K562 (cell line): ENCODE data around the gene NRN1. TPM values are rescaled to one million over a fixed set of nuclear protein-coding genes. Genes with fewer than 3 reads are reported as not detected.
"Not testable (repeated sequence)": the region's sequence is repeated elsewhere in the genome, so short reads cannot be mapped to it uniquely, and the experiment has no call there.

ENCODE experiments used
- ATAC-seq: fragments of 200-7000 bp; cut with Tn5 transposase; 3 replicates; pipeline ENCODE4 v1.9.1; 2020; ENCODE audit warnings: moderate library complexity
- BruUV-seq: library from RNA; stranded (reverse); fragments of 400-500 nt; replicated peaks from 2 replicates; lab custom pipeline; 2021; lab: Mats Ljungman, UMichigan
- CTCF ChIA-PET: fragments of 300-600 bp; formaldehyde crosslinking; extraction: SDS; loops from one replicate; lab custom pipeline; 2021; ENCODE audit warnings: low intra/inter-chr PET ratio; lab: Yijun Ruan, JAX
- POLR2A ChIA-PET: fragments of 300-600, 350-650 bp; sonication (Branson Sonifier 250); formaldehyde crosslinking; extraction: SDS; loops from one replicate; lab custom pipeline; 2021; ENCODE audit warnings: antibody characterized with exemption, inconsistent platforms; lab: Yijun Ruan, JAX
- DNase-seq, 4 experiments: peaks; one replicate each; pipeline versions ENCODE4 v3.0.0 to v3.0.0-alpha.2; 2011 to 2018; ENCODE audit warnings: low spot score in 3 of 4, mixed read lengths in 3 of 4; ENCODE audit errors: extremely low read depth in 1 of 4
- FAIRE-seq: peaks from 2 replicates; lab custom pipeline; 2011; peaks lifted over from hg19 to GRCh38; lab: Jason Lieb, UNC
- H2AFZ ChIP-seq: 2 replicates; pipeline ENCODE4 v1.6.0; 2011; ENCODE audit warnings: low read depth, low read length, control low read depth, inconsistent platforms
- H3K27ac ChIP-seq: fragments of 200-600 bp; 3 replicates; pipeline ENCODE4 v1.8.0; 2011; ENCODE audit warnings: low read depth, mild to moderate bottlenecking, control low read depth, inconsistent platforms, low read length, moderate library complexity, mixed read lengths; ENCODE audit errors: extremely low read depth
- H3K27me3 ChIP-seq, 2 experiments: fragments of 300-600 bp in 1 of 2; 2 replicates in 1 of 2; 3 replicates in 1 of 2; pipeline versions ENCODE4 v1.6.0 to v1.8.0; 2011; ENCODE audit warnings: inconsistent platforms in 2 of 2, low read length in 2 of 2, mild to moderate bottlenecking in 1 of 2, mixed read lengths in 1 of 2, moderate library complexity in 1 of 2; ENCODE audit not compliant: control insufficient read depth in 2 of 2, insufficient read depth in 2 of 2
- H3K36me3 ChIP-seq: fragments of 300-600 bp; 3 replicates; pipeline ENCODE4 v1.8.0; 2011; ENCODE audit warnings: mild to moderate bottlenecking, low read length, inconsistent platforms; ENCODE audit not compliant: control insufficient read depth, insufficient read depth
- H3K4me1 ChIP-seq, 2 experiments: fragments of 200-600 bp in 1 of 2; replicated peaks in 1 of 2; 2 replicates in 1 of 2; 3 replicates in 1 of 2; pipeline versions ENCODE4 v1.5.1 to v1.8.0; 2011; ENCODE audit warnings: inconsistent platforms in 2 of 2, low read length in 2 of 2, mild to moderate bottlenecking in 1 of 2, mixed read lengths in 1 of 2, moderate library complexity in 1 of 2; ENCODE audit not compliant: control insufficient read depth in 2 of 2, insufficient read depth in 2 of 2
- H3K4me2 ChIP-seq: 2 replicates; pipeline ENCODE4 v1.6.1; 2011; ENCODE audit warnings: low read length, control low read depth, inconsistent platforms, mixed read lengths; ENCODE audit not compliant: insufficient read depth
- H3K4me3 ChIP-seq: fragments of 200-600 bp; sonication (generic), shearing (Covaris generic); 2 replicates; pipeline ENCODE4 v1.5.1; 2016; ENCODE audit warnings: control low read depth, inconsistent platforms
- H3K79me2 ChIP-seq: fragments of 200-600 bp; 3 replicates; pipeline ENCODE4 v1.8.0; 2011; ENCODE audit warnings: low read length, inconsistent platforms; ENCODE audit not compliant: control insufficient read depth, insufficient read depth
- H3K9ac ChIP-seq, 2 experiments: 2 replicates each; pipeline versions ENCODE4 v1.6.0 to v1.6.1; 2011; ENCODE audit warnings: low read depth in 2 of 2, low read length in 2 of 2, control low read depth in 1 of 2, inconsistent platforms in 1 of 2, mild to moderate bottlenecking in 1 of 2, mixed read lengths in 1 of 2; ENCODE audit not compliant: insufficient read depth in 1 of 2
- H3K9me1 ChIP-seq: one replicate; pipeline ENCODE4 v1.6.0; 2011; ENCODE audit warnings: inconsistent platforms, mild to moderate bottlenecking, low read length, moderate library complexity; ENCODE audit not compliant: control insufficient read depth, insufficient read depth
- H3K9me3 ChIP-seq: replicated peaks from 2 replicates; pipeline ENCODE4 v1.5.1; 2011; ENCODE audit warnings: low read depth, low read length, inconsistent platforms; ENCODE audit not compliant: control insufficient read depth, insufficient read depth
- H4K20me1 ChIP-seq: replicated peaks from 2 replicates; pipeline ENCODE4 v1.6.1; 2011; ENCODE audit warnings: low read length, inconsistent platforms, mixed read lengths; ENCODE audit not compliant: control insufficient read depth, insufficient read depth
- WGBS: fragments of 100-300 bp; shearing (Covaris generic); methylation state at CpG from one replicate; pipeline ENCODE4 v1.1.6; 2016; ENCODE audit warnings: low coverage, mixed read lengths; ENCODE audit not compliant: insufficient coverage; ENCODE audit errors: missing lambda C conversion rate; 5-methylcytosine and 5-hydroxymethylcytosine counted together
- in situ Hi-C: fragments of 300-500 bp; cut with MboI; formaldehyde crosslinking; loops from 4 replicates; pipeline ENCODE4 v1.15.0; 2018; ENCODE audit warnings: inconsistent platforms, mixed read lengths
- intact Hi-C: fragments of 100-400 bp; cut with micrococcal nuclease; formaldehyde crosslinking; loops from 2 replicates; pipeline ENCODE4 v1.14.2; 2022
- polyA plus RNA-seq, 8 experiments: library from polyadenylated mRNA; depleted of rRNA in 4 of 8; stranded (reverse) in 5 of 8; unstranded in 3 of 8; fragments of >200 nt; fragmentation: Nextera tagmentation in 2 of 8; fragmentation: Illumina TruSeq in 1 of 8; extraction: Ambion mirVana in 2 of 8; extraction: Trizol in 1 of 8; gene quantifications; 2 replicates each; pipeline versions ENCODE4 v1.2.1 to v1.2.3, GENCODE V29; 2011 to 2014; ENCODE audit warnings: inconsistent platforms in 1 of 8, missing spikeins in 1 of 8
- total RNA-seq, 7 experiments: library from RNA; depleted of rRNA in 6 of 7; stranded (reverse); fragments of >200 nt in 6 of 7; fragmentation: Illumina TruSeq in 2 of 7; extraction: Trizol in 2 of 7; gene quantifications; 2 replicates each; pipeline versions ENCODE4 v1.2.1 to v1.2.3, GENCODE V29; 2011 to 2021; ENCODE audit warnings: low replicate concordance in 1 of 7
- TF ChIP-seq, protein P1 (sequence below): IDR thresholded peaks from 2 replicates; pipeline ENCODE4 v1.6.1; 2016; ENCODE audit warnings: missing genetic modification characterization, missing compliant biosample characterization

Gene NRN1
- total and polyA plus RNA-seq, 9 of the 15 experiments (the other 6 are each of a cell fraction or from before 2014, with no cell fraction given): not detected

- WGBS: 0% methylated on average over 2 of the region's 2 CpGs
- TF ChIP-seq, protein P1, sequence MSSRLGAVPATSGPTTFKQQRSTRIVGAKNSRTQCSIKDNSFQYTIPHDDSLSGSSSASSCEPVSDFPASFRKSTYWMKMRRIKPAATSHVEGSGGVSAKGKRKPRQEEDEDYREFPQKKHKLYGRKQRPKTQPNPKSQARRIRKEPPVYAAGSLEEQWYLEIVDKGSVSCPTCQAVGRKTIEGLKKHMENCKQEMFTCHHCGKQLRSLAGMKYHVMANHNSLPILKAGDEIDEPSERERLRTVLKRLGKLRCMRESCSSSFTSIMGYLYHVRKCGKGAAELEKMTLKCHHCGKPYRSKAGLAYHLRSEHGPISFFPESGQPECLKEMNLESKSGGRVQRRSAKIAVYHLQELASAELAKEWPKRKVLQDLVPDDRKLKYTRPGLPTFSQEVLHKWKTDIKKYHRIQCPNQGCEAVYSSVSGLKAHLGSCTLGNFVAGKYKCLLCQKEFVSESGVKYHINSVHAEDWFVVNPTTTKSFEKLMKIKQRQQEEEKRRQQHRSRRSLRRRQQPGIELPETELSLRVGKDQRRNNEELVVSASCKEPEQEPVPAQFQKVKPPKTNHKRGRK: peak; percentile 96
- TF ChIP-seq, all 486 proteins: peak for 1; not testable (repeated sequence) for 485
- ATAC-seq, H2AFZ ChIP-seq, CTCF ChIA-PET, H3K9me3 ChIP-seq, H4K20me1 ChIP-seq, H3K4me1 ChIP-seq, BruUV-seq, H3K79me2 ChIP-seq, H3K27ac ChIP-seq, FAIRE-seq, H3K36me3 ChIP-seq, intact Hi-C loops, POLR2A ChIA-PET, H3K9me1 ChIP-seq, in situ Hi-C loops, DNase-seq, H3K4me2 ChIP-seq, H3K4me3 ChIP-seq, H3K27me3 ChIP-seq, H3K9ac ChIP-seq: not testable (repeated sequence)
Measured at GRCh38 chr6:6022841-6023240, 16.1 kb upstream of the NRN1 start.
